Activated CD8-positive, alpha-beta T cell treated with anti-CD3 and anti-CD28 coated beads for 36 hours (primary cell): Measurements from ENCODE around the gene NDEL1. TPM values are rescaled to one million over a fixed set of nuclear protein-coding genes. Genes with fewer than 3 reads are reported as not detected.

Experiments used
- ATAC-seq: fragments of 200-7000 bp; cut with Tn5 transposase; one replicate; pipeline ENCODE4 v1.10.0; 2021; ENCODE audit warnings: mild to moderate bottlenecking, moderate library complexity
- CTCF ChIA-PET: fragments of 350-600 bp; sonication (Branson Sonifier 250); formaldehyde crosslinking; loops from one replicate; lab custom pipeline; 2021; ENCODE audit warnings: antibody characterized with exemption; lab: Charles Lee
- POLR2A ChIA-PET: fragments of 350-600 bp; sonication (Branson Sonifier 250); formaldehyde crosslinking; loops from one replicate; lab custom pipeline; 2021; ENCODE audit warnings: antibody characterized with exemption; lab: Charles Lee
- DNase-seq: peaks from one replicate; pipeline ENCODE4 v3.0.0-alpha.2; 2020
- H3K27ac Mint-ChIP-seq: one replicate; pipeline ENCODE4 v1.8.0; 2021; ENCODE audit warnings: mild to moderate bottlenecking, mixed read lengths
- H3K27me3 Mint-ChIP-seq: one replicate; pipeline ENCODE4 v1.8.0; 2021; ENCODE audit warnings: mixed read lengths
- H3K36me3 Mint-ChIP-seq: one replicate; pipeline ENCODE4 v1.8.0; 2021; ENCODE audit warnings: low read depth, mixed read lengths
- H3K4me1 Mint-ChIP-seq: one replicate; pipeline ENCODE4 v1.8.0; 2021; ENCODE audit warnings: low read depth, mixed read lengths
- H3K4me3 Mint-ChIP-seq: one replicate; pipeline ENCODE4 v1.8.0; 2021; ENCODE audit warnings: mild to moderate bottlenecking, moderate library complexity, mixed read lengths
- H3K9me3 Mint-ChIP-seq: one replicate; pipeline ENCODE4 v1.8.0; 2021; ENCODE audit warnings: mixed read lengths
- CTCF ChIP-seq: fragments of 200-600 bp; IDR thresholded peaks from one replicate; pipeline ENCODE4 v1.8.0; 2022; ENCODE audit warnings: antibody characterized with exemption, mild to moderate bottlenecking
- intact Hi-C: fragments of 100-400 bp; cut with micrococcal nuclease; formaldehyde crosslinking; loops from one replicate; pipeline ENCODE4 v1.10.0; 2022
- total RNA-seq, 2 experiments: library from RNA; stranded (reverse); gene quantifications; one replicate each; pipeline ENCODE4 v1.2.3, GENCODE V29; 2021

Gene NDEL1
- total RNA-seq, 2 experiments from 2014 or later: 48.1 to 53.9 TPM

DNA sequence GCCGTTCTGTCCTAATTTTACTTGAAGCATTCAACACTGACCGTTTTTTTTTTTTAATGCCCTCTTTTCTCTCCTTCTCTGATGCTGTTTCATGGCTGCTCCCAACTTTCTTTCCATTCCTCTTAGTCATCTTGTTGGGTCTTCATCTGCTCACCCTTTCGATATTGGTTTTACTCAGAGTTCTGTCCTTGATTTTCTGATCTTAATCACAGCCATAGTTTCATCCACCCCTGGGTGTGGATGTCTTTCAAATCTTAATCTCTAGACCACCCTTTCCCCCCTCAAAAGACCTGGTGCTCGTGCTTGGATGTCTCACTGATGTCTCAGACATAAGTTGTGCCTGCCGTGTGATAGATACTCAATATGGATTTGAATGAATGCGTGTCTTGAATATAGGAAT is 22.4 kb downstream of the NDEL1 start:
- no peak for DNase-seq
- intact Hi-C loops: no loop called here
- Mint-ChIP-seq H3K27ac (no peak overlapping the region), H3K27me3 (no peaks in the 10 kb centered on the region), H3K9me3 (no peaks in the 10 kb centered on the region), H3K36me3 (peaks cover 36% of the 10 kb centered on the region), H3K4me1 (peaks cover 13% of the 10 kb centered on the region), H3K4me3 (no peak overlapping the region)
- no peak for TF ChIP-seq CTCF
- ChIA-PET CTCF (no interaction called here), POLR2A (no interaction called here)
- ATAC-seq: no peak

DNA sequence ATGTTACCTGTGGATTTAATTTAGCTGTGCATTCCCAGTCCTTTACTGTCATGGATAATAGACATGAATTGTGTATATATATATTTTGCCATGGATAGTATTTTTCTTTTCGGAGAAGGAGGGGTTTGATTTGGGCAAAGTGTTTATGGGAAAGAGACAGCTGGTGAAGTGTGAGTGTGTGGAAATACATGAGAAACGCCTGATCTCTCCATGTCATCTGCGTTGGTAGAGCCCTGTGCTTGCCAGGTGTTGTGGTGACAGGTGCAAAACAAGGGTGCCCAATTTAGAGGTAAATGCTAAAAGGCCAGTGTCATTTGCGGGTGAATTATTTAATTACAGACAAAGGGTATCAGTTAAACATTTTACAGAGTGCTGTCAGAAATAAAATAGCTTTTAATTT is 23.4 kb downstream of the NDEL1 start:
- no peak for ATAC-seq
- CTCF ChIA-PET: no interaction called here
- intact Hi-C loops: no loop called here
- POLR2A ChIA-PET: interaction anchor here (0.8 kb wide), 1 partner anchor 18 kb away, joined by 3 read pairs; no protein-coding TSS in a partner anchor
- Mint-ChIP-seq H3K27me3 (no peaks in the 10 kb centered on the region), H3K36me3 (peaks cover 38% of the 10 kb centered on the region), H3K27ac (no peak overlapping the region), H3K9me3 (no peaks in the 10 kb centered on the region), H3K4me1 (peaks cover 19% of the 10 kb centered on the region), H3K4me3 (no peak overlapping the region)
- no peak for DNase-seq
- TF ChIP-seq CTCF: no peak

- ChIA-PET CTCF (no interaction called here), POLR2A (interaction anchor here (0.8 to 1.2 kb wide), 2 partner anchors 18 to 40 kb away, joined by 3 read pairs; no protein-coding TSS in a partner anchor)
- Mint-ChIP-seq H3K9me3 (no peaks in the 10 kb centered on the region), H3K4me3 (no peak overlapping the region), H3K4me1 (peaks cover 21% of the 10 kb centered on the region), H3K27ac (no peak overlapping the region), H3K27me3 (no peaks in the 10 kb centered on the region), H3K36me3 (peaks cover 35% of the 10 kb centered on the region)
- no peak for TF ChIP-seq CTCF
- DNase-seq: no peak
- intact Hi-C loops: no loop called here
- no peak for ATAC-seq
Observed at GRCh38 chr17:8459831-8460230, 24.1 kb downstream of the NDEL1 start.

GRCh38 chr17:8462564-8462963 is 26.9 kb downstream of the NDEL1 start:
- Mint-ChIP-seq H3K9me3 (no peaks in the 10 kb centered on the region), H3K27me3 (no peaks in the 10 kb centered on the region), H3K4me1 (peaks cover 17% of the 10 kb centered on the region), H3K4me3 (no peak overlapping the region), H3K27ac (no peak overlapping the region), H3K36me3 (peaks cover 24% of the 10 kb centered on the region)
- POLR2A ChIA-PET: interaction anchor here (0.7 kb wide), 1 partner anchor 47 kb away, joined by 3 read pairs; no protein-coding TSS in a partner anchor
- intact Hi-C loops: no loop called here
- CTCF ChIA-PET: no interaction called here
- no peak for TF ChIP-seq CTCF
- DNase-seq (no peak), ATAC-seq (no peak)

DNA sequence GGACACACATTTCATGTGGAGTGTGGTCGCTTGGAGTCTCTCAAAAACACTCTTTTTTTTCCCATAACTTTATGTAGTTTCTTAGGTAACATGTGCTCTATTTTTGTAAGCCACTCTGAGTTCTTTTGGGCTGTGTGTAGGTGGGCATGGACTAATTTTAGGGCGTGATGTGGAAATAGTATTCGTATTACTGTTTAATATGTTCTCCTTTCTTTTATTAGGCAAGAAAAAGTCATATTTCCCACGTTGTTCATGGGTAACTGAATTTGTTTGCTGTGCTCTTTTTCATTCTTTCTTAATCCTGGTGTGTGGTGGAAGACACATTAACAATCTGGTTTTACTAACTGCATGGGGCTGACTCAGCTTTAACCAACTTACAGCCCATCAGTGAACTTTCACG is 27.4 kb downstream of the NDEL1 start:
- ATAC-seq: no peak
- no peak for TF ChIP-seq CTCF

More for the DNA sequence above, 27.4 kb downstream of the NDEL1 start:
- intact Hi-C loops: no loop called here
- H3K36me3 Mint-ChIP-seq: peaks cover 26% of the 10 kb centered on the region
- CTCF ChIA-PET: no interaction called here
- DNase-seq: no peak
- H3K4me3 Mint-ChIP-seq: no peak overlapping the region
- peaks cover 14% of the 10 kb centered on the region for H3K4me1 Mint-ChIP-seq
- H3K27me3 Mint-ChIP-seq: no peaks in the 10 kb centered on the region
- H3K9me3 Mint-ChIP-seq: no peaks in the 10 kb centered on the region
- no peak overlapping the region for H3K27ac Mint-ChIP-seq
- POLR2A ChIA-PET: interaction anchor here (0.7 kb wide), 1 partner anchor 47 kb away, joined by 3 read pairs; no protein-coding TSS in a partner anchor
